ENCODE results near the gene TMCC1. TPM values are rescaled to one million over a fixed set of nuclear protein-coding genes. Genes with fewer than 3 reads are reported as not detected.

The TMCC1 gene
- total and polyA plus RNA-seq, 2 donors (not counting 1 experiment from before 2014, with no cell fraction given), result 8.5 to 32.2 TPM

DNA sequence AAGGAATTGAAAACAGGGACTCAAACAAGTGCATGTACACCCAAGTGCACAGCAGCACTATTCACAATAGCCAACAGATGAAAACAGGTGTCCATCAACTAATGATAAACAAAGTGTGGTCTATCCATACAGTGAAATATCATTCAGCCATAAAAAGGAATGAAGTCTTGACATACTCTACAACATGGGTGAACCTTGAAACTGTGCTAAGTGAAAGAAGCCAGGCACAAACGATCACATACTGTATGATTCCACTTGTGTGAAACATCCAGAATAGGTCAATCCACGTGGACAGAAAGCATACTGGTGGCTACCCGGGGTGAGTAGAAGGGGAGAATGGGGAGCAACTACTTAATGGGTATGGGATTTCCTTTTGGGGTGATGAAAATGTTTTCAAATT is 257.4 kb downstream of the TMCC1 start:
- ChIA-PET POLR2A (no interaction called here), CTCF (no interaction called here)
- peaks cover 16% of the 10 kb centered on the region for H3K27me3 Mint-ChIP-seq
- no peak overlapping the region for H3K27ac Mint-ChIP-seq
- DNase-seq (no peak), ATAC-seq (ENCODE audit: low read depth) (no peak)
- H3K4me3 Mint-ChIP-seq, result no peak overlapping the region
- Histone ChIP-seq H3K27ac (ENCODE audit: low read length in 2 of 2) (no peak overlapping the region), H3K36me3 (replicated peaks in 1 of 2; ENCODE audit: control extremely low read depth in 1 of 2, control insufficient read depth in 1 of 2, extremely low read depth in 1 of 2, insufficient read depth in 2 of 2, low read length in 1 of 2) (no peaks in the 10 kb centered on the region), H3K79me2 (ENCODE audit: control insufficient read depth, insufficient read depth, low read length) (no peaks in the 10 kb centered on the region), H2AFZ (ENCODE audit: insufficient read depth, low read depth, low read length, poor library complexity, severe bottlenecking) (no peak overlapping the region), H3K9ac (ENCODE audit: low read length) (no peak overlapping the region), H3K4me1 (ENCODE audit: control insufficient read depth in 2 of 2, insufficient read depth in 2 of 2, low read length in 2 of 2) (no peaks in the 10 kb centered on the region), H3K4me2 (replicated peaks; ENCODE audit: low read depth, low read length, poor library complexity, severe bottlenecking) (no peak overlapping the region), H3K27me3 (replicated peaks in 1 of 4; ENCODE audit: control extremely low read depth in 1 of 4, control insufficient read depth in 3 of 4, insufficient read depth in 4 of 4, low read length in 3 of 4) (peaks cover 0 to 5% (median 1%) of the 10 kb centered on the region in 4 experiments), H3K4me3 (ENCODE audit: control extremely low read depth in 1 of 5, extremely low read depth in 1 of 5, insufficient read depth in 1 of 5, low read depth in 2 of 5, low read length in 4 of 5) (no peak overlapping the region), H3K9me3 (ENCODE audit: control extremely low read depth in 1 of 3, control insufficient read depth in 2 of 3, insufficient read depth in 1 of 3, low read length in 2 of 3) (no peaks in the 10 kb centered on the region), H4K20me1 (ENCODE audit: control insufficient read depth, insufficient read depth, low read length, poor library complexity, severe bottlenecking) (no peaks in the 10 kb centered on the region)
- H3K9me3 Mint-ChIP-seq (ENCODE audit: insufficient read depth), result peaks cover 2% of the 10 kb centered on the region
- no peaks in the 10 kb centered on the region for H3K4me1 Mint-ChIP-seq
- WGBS (ENCODE audit: insufficient coverage), result 90% methylated on average over 3 of the region's 3 CpGs
- intact Hi-C loops (cut with micrococcal nuclease), result no loop called here
- TF ChIP-seq EZH2 (IDR thresholded peaks at IDR 0.05; ENCODE audit: borderline replicate concordance, insufficient read depth, low read depth, low read length, poor library complexity, severe bottlenecking), result no peak
- TF ChIP-seq, protein P1, sequence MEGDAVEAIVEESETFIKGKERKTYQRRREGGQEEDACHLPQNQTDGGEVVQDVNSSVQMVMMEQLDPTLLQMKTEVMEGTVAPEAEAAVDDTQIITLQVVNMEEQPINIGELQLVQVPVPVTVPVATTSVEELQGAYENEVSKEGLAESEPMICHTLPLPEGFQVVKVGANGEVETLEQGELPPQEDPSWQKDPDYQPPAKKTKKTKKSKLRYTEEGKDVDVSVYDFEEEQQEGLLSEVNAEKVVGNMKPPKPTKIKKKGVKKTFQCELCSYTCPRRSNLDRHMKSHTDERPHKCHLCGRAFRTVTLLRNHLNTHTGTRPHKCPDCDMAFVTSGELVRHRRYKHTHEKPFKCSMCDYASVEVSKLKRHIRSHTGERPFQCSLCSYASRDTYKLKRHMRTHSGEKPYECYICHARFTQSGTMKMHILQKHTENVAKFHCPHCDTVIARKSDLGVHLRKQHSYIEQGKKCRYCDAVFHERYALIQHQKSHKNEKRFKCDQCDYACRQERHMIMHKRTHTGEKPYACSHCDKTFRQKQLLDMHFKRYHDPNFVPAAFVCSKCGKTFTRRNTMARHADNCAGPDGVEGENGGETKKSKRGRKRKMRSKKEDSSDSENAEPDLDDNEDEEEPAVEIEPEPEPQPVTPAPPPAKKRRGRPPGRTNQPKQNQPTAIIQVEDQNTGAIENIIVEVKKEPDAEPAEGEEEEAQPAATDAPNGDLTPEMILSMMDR (IDR thresholded peaks at IDR 0.05), result no peak

DNA sequence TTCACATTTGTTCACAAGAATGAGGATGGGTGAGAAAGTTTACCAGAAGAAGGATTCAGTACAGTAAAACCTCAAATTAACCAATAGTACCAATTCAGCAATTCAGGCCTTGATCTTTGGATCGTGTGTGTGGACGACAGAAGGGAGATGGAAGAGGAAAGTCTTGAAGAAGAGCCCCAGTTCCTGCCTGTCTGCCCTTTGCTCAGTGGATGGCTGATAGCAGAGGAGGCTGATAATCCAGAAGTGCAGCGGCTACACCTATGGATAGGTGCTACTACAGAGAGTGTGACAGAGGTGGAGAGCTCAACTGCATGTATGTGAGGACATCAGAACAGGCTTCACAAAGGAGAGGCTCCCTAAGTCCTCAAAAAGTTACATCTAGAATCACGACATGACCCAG is 257.9 kb downstream of the TMCC1 start:
- H3K4me3 ChIP-seq (ENCODE audit: control extremely low read depth in 1 of 5, extremely low read depth in 1 of 5, insufficient read depth in 1 of 5, low read depth in 2 of 5, low read length in 4 of 5), result no peak overlapping the region
- 100% methylated on average over 2 of the region's 4 CpGs for WGBS (ENCODE audit: insufficient coverage)
- Mint-ChIP-seq H3K4me1 (no peaks in the 10 kb centered on the region), H3K9me3 (ENCODE audit: insufficient read depth) (peaks cover 2% of the 10 kb centered on the region), H3K4me3 (no peak overlapping the region), H3K27ac (no peak overlapping the region), H3K27me3 (peaks cover 16% of the 10 kb centered on the region)
- H3K4me1 ChIP-seq (ENCODE audit: control insufficient read depth in 2 of 2, insufficient read depth in 2 of 2, low read length in 2 of 2), result no peaks in the 10 kb centered on the region
- CTCF ChIA-PET, result no interaction called here
- no peak overlapping the region for H3K9ac ChIP-seq (ENCODE audit: low read length)
- intact Hi-C loops (cut with micrococcal nuclease), result no loop called here
- H3K79me2 ChIP-seq (ENCODE audit: control insufficient read depth, insufficient read depth, low read length), result no peaks in the 10 kb centered on the region
- H3K9me3 ChIP-seq (ENCODE audit: control extremely low read depth in 1 of 3, control insufficient read depth in 2 of 3, insufficient read depth in 1 of 3, low read length in 2 of 3), result no peaks in the 10 kb centered on the region
- peaks cover 0 to 5% (median 1%) of the 10 kb centered on the region in 4 experiments for H3K27me3 ChIP-seq (replicated peaks in 1 of 4; ENCODE audit: control extremely low read depth in 1 of 4, control insufficient read depth in 3 of 4, insufficient read depth in 4 of 4, low read length in 3 of 4)
- H3K27ac ChIP-seq (ENCODE audit: low read length in 2 of 2), result no peak overlapping the region
- H2AFZ ChIP-seq (ENCODE audit: insufficient read depth, low read depth, low read length, poor library complexity, severe bottlenecking), result no peak overlapping the region
- no peak for ATAC-seq (ENCODE audit: low read depth)
- H3K4me2 ChIP-seq (replicated peaks; ENCODE audit: low read depth, low read length, poor library complexity, severe bottlenecking), result no peak overlapping the region
- H3K36me3 ChIP-seq (replicated peaks in 1 of 2; ENCODE audit: control extremely low read depth in 1 of 2, control insufficient read depth in 1 of 2, extremely low read depth in 1 of 2, insufficient read depth in 2 of 2, low read length in 1 of 2), result no peaks in the 10 kb centered on the region
- TF ChIP-seq EZH2 (IDR thresholded peaks at IDR 0.05; ENCODE audit: borderline replicate concordance, insufficient read depth, low read depth, low read length, poor library complexity, severe bottlenecking), result no peak
- TF ChIP-seq, protein P1 (IDR thresholded peaks at IDR 0.05), result no peak
- no peaks in the 10 kb centered on the region for H4K20me1 ChIP-seq (ENCODE audit: control insufficient read depth, insufficient read depth, low read length, poor library complexity, severe bottlenecking)
- POLR2A ChIA-PET, result interaction anchor here (0.6 kb wide), 1 partner anchor 128 kb away, joined by 7 read pairs; no protein-coding TSS in a partner anchor
- no peak for DNase-seq

Data from B cell (primary cell).